Astrocyte (in vitro differentiated cells and primary cell): ENCODE measurements around the gene AUTS2.

Experiments used
- CTCF ChIP-seq: IDR thresholded peaks from 2 replicates; pipeline ENCODE4 v1.5.1; 2011; ENCODE audit warnings: low read depth, mild to moderate bottlenecking, inconsistent platforms, low read length, moderate library complexity; ENCODE audit not compliant: insufficient read depth
- EZH2 ChIP-seq: IDR thresholded peaks from 2 replicates; pipeline ENCODE4 v1.6.1; 2012; ENCODE audit warnings: mild to moderate bottlenecking, low read length, inconsistent platforms; ENCODE audit not compliant: insufficient read depth

DNA sequence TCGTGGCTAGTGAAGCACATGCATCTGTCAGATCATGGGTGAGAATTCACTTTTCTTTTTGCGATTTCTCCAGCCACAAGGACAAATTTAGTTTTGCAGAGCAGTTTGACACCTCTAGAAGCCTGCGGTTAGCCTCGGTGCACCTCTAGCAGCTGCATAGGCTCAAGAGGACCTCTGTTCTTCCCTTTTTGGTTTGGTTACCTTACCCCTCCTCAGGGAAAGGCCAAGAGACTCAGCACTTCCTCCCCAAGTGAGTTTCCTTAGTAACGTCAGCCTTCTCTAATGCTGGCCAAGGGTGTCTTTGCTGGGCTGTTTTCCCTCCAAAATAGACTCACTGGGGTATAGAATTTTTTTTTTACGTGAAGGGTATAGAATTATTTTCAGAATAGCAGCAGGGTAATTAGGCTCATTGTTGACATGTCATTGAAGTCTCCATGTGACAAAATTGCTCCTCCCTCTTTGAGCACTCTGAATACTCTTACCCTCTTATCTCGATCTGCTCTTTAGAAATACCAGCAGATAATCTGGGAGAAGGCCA, 97.8 kb downstream of the AUTS2 start:
- no peak for TF ChIP-seq CTCF
- TF ChIP-seq EZH2: no peak
